ENCODE results near the gene LRRC8C.

The LRRC8C gene

DNA sequence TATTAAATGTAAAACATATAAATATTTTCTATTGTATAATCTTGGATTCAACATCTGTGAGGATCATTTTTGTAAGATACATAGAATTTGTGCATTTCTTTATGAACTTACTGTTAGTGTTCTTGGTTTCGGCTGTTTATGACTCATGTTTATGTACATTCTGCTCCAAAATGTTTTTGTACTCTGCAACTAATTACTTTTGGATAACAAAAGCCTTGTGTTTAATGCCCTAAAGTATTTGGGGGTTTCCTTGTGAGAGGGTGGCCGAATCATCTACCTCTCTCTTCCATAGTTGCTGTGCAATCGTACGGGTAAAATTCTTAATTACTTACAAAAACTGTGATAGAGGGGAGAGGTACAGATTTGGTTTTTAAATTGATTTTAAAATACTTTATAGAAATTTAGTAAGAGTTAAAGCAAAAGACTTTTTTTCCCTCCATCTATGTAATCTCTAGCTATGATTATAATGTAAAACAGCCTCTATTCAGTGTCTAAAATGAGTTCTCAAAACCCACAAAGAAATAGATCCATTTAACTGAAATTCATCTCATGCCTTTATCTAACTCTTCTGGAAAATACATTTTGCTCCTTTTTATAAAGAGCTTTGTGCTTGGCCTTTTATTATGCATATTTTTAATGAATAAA is 38.7 kb upstream of the LRRC8C start:
- H3K4me2 ChIP-seq: no peak overlapping the region
- no peak overlapping the region for H3K27ac ChIP-seq
- no peak for TF ChIP-seq Cebpa-rat (IDR thresholded peaks at IDR 0.05)
- H3K9ac ChIP-seq: no peak overlapping the region
- H3K27me3 ChIP-seq: no peaks in the 10 kb centered on the region
- peaks cover 0 to 27% (median 7%) of the 10 kb centered on the region in 11 experiments; a peak in 6 of 22 replicates for H4K20me1 ChIP-seq
- peaks cover 3 to 35% (median 8%) of the 10 kb centered on the region in 10 experiments; a peak in 16 of 20 replicates for H3K4me1 ChIP-seq
- H3K4me3 ChIP-seq: no peak overlapping the region
- no peaks in the 10 kb centered on the region for H3K9me3 ChIP-seq (replicated peaks in 1 of 11)
- peaks cover 0 to 70% (median 41%) of the 10 kb centered on the region in 11 experiments; a peak in 16 of 22 replicates for H3K36me3 ChIP-seq

DNA sequence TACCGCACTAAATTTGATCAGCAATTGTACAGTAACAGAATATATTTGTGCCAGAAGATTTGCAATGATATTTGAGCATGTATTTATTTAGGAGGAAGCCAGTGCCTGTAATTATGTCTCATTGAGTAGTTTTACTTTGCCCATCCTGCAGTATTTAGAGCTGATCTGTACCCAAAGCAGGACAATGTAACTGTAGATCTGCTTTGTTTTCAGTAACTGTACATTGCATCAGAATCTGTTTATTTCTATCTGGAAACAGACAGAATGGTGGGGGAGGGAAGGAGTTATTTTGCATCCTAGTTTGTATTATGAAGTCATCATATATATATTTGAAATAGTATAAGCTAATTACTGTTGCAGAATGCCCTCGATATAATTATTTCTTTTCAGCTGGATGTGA is 36.2 kb upstream of the LRRC8C start:
- H4K20me1 ChIP-seq: peaks cover 0 to 5% (median 0%) of the 10 kb centered on the region in 11 experiments; a peak in 1 of 22 replicates

DNA sequence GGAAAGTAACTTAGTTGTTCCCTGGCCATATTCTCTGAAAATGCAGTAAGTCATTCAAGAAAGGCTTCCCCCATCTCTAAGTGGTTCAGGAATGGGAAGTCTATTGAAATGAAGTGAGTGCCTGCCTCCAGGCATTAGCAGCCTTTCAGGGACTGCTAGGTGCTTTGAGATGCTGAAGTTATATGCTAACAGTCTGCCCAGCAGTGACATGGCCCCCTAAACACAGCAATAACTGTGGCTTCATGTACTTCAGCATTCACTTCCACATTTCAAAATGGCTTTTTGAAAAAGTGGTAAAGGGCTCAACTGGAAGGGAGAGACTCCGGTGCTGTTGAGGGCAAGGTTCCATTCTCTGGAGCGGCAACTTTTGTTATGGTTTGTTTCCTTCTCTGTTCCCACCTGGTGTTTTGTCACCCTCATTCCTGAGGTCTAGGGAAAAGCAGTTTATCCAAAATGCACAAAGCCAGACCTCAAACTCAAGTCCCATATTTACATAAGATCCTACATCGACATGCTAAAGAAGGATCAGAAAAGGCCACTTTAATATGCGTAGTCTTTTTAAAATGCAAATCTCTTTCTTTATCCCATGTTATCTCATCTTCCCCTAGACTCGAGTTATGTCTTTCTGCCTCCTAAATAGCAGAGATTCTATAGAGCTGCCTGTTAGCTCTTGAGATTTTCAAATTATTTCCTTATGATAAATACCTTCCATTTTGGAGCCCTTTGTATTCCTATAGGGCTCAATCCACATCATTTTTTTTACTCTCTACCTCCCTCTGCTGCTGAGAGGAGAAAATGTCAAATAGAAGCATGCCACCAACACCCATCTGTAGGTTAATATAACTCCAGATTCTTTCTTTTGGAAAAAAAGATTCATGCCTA is 34.2 kb upstream of the LRRC8C start:
- peaks cover 0 to 5% (median 0%) of the 10 kb centered on the region in 10 experiments; a peak in 5 of 20 replicates for H3K4me1 ChIP-seq
- no peak for TF ChIP-seq Cebpa-rat (IDR thresholded peaks at IDR 0.05)
- no peak overlapping the region for H3K4me3 ChIP-seq
- peaks cover 0 to 41% (median 8%) of the 10 kb centered on the region in 11 experiments; a peak in 10 of 22 replicates for H3K36me3 ChIP-seq
- H3K9me3 ChIP-seq (replicated peaks in 1 of 11): no peaks in the 10 kb centered on the region
- H4K20me1 ChIP-seq: no peaks in the 10 kb centered on the region
- H3K27ac ChIP-seq: no peak overlapping the region
- H3K27me3 ChIP-seq: no peaks in the 10 kb centered on the region
- H3K4me2 ChIP-seq: no peak overlapping the region
- H3K9ac ChIP-seq: no peak overlapping the region

More for the DNA sequence above, 36.2 kb upstream of the LRRC8C start:
- Histone ChIP-seq H3K4me3 (no peak overlapping the region), H3K4me1 (peaks cover 0 to 16% (median 3%) of the 10 kb centered on the region in 10 experiments; a peak in 9 of 20 replicates), H3K27ac (no peak overlapping the region), H3K9ac (no peak overlapping the region), H3K27me3 (no peaks in the 10 kb centered on the region), H3K9me3 (replicated peaks in 1 of 11) (no peaks in the 10 kb centered on the region), H3K4me2 (no peak overlapping the region), H3K36me3 (peaks cover 0 to 55% (median 24%) of the 10 kb centered on the region in 11 experiments; a peak in 15 of 22 replicates)
- TF ChIP-seq Cebpa-rat (IDR thresholded peaks at IDR 0.05): no peak

DNA sequence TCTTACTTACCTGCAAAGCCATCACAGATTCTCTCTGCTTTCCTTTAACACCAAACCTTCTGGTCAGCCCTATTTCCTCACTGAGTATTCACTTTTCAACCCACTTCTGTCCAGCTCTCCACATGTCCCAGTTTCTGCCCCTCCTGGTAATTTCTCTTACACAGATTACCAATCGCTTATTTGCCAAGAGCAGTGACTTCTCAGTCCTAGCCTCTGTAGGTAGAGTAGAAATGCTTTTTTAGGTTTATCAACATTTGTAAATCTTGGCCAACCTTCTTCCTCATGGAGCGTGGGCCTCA is 33.6 kb upstream of the LRRC8C start:
- H3K9ac ChIP-seq: no peak overlapping the region
- H3K27me3 ChIP-seq: no peaks in the 10 kb centered on the region
- H4K20me1 ChIP-seq: no peaks in the 10 kb centered on the region
- H3K4me1 ChIP-seq: no peaks in the 10 kb centered on the region
- H3K9me3 ChIP-seq (replicated peaks in 1 of 11): no peaks in the 10 kb centered on the region
- H3K4me2 ChIP-seq: no peak overlapping the region
- TF ChIP-seq Cebpa-rat (IDR thresholded peaks at IDR 0.05): no peak
- no peak overlapping the region for H3K4me3 ChIP-seq
- H3K27ac ChIP-seq: no peak overlapping the region
- H3K36me3 ChIP-seq: peaks cover 0 to 36% (median 6%) of the 10 kb centered on the region in 11 experiments; a peak in 10 of 22 replicates

DNA sequence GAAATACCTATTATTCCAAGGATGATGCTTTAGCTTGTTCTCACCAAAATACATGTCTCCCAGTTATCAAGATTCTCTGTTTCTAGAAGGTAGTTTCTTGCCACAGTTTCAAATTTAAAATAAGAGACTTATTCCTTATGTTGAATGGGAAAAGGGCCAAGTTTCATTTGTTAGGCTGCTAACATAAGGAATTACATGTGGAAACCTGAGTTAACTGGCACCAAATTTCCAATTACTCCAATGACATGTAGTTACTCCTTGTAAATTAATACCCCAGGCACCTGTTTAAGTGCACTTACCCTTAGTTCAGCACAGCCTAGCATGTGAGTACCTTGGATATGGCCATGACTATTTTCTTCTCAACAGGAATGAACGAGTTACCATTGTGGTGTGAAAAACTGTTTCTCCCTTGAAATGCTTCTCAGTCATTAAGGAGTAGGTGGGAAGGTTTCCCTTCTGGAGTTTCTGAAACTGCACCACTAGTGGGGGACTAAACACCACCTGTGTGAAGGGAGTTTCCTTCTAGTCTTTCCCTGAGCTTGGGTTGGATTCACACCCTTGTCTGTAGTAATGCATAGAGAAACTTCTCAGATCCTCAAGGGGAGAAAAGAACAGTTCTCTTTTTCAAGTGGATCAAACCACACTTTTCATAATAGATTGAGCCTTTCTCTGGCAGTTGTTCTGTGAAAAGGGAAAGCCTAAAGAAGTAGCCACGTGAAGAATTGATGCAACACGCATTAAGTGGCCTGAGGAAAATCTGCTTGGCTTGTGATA is 32.3 kb upstream of the LRRC8C start:
- peaks cover 0 to 9% (median 5%) of the 10 kb centered on the region in 10 experiments; a peak in 15 of 20 replicates for H3K4me1 ChIP-seq
- H3K9ac ChIP-seq: no peak overlapping the region
- H3K4me2 ChIP-seq: no peak overlapping the region
- H3K4me3 ChIP-seq: no peak overlapping the region
- H3K9me3 ChIP-seq (replicated peaks in 1 of 11): no peaks in the 10 kb centered on the region
- H3K27me3 ChIP-seq: no peaks in the 10 kb centered on the region
- peaks cover 0 to 22% (median 5%) of the 10 kb centered on the region in 11 experiments; a peak in 5 of 22 replicates for H3K36me3 ChIP-seq
- H3K27ac ChIP-seq: no peak overlapping the region
- H4K20me1 ChIP-seq: no peaks in the 10 kb centered on the region
- no peak for TF ChIP-seq Cebpa-rat (IDR thresholded peaks at IDR 0.05)

DNA sequence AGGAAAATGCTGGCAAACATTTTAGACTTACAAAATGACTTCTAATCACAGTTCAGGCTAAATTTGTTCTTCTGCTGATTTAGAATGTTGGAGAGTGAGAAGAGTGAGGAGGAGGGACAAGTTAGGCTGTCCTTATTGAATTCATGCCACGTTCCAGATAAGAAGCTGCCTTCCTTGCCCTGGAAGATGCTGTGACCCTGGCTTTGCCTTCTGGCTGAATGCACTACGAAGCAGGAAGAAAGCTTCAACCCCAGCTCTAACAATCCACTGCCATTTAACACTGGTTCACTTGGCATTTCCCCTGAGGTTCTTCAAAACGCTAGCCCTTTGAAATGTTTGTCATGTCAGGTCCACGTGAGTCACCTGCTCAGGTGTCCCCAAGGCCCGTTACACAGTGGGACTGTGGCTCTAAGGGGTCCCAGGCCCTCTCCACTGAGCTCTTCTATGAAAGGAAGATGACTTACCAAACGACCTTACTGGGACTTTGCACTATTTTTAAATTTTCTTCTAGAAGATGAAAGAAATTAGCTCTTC is 30.0 kb upstream of the LRRC8C start:
- Histone ChIP-seq H3K9me3 (replicated peaks in 1 of 11) (no peaks in the 10 kb centered on the region), H3K36me3 (peaks cover 0 to 12% (median 3%) of the 10 kb centered on the region in 11 experiments; a peak in 2 of 22 replicates), H3K27me3 (no peaks in the 10 kb centered on the region), H4K20me1 (no peaks in the 10 kb centered on the region), H3K4me1 (peaks cover 7 to 26% (median 19%) of the 10 kb centered on the region in 10 experiments; a peak in 19 of 20 replicates), H3K4me3 (no peak overlapping the region), H3K4me2 (no peak overlapping the region), H3K27ac (no peak overlapping the region), H3K9ac (no peak overlapping the region)
- TF ChIP-seq Cebpa-rat (IDR thresholded peaks at IDR 0.05): no peak

DNA sequence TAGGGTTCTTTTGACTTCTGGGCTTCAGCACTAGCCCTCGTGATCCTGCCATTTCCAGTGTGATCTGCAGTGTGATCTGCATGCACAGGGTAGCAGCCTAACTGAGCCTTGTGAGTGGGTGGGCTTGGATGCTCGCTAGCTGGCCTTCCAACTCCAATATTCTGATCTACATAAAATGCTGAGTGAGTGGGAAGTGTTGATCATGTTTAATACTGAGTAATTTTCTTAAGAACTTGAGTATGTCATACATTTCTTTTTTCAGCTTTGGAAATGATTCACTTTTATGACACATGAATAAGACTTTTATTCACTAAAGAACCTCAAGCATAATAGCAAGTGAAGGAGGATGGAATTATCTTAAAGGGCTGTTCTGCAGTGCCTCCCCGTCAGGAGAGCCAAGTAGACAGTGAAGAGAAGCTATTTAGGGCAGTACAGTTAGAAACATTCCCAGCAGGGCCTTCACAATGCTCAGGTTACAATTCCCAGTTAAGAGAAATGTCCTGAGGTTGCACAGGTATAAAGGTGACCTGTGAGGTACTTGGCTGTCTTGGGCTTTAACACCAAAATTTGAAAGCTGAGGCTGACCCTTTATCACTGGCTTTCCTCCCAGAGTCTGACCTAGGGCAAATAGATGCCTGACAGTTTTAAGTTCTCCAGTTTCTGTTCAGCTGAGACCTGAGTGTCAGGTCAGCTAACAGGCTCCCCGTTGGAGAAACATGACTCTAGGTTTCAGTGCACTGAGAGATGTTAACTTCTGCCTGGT is 29.1 kb upstream of the LRRC8C start:
- H4K20me1 ChIP-seq: no peaks in the 10 kb centered on the region
- H3K9ac ChIP-seq: no peak overlapping the region
- TF ChIP-seq Cebpa-rat (IDR thresholded peaks at IDR 0.05): no peak
- H3K36me3 ChIP-seq: peaks cover 0 to 18% (median 5%) of the 10 kb centered on the region in 11 experiments; a peak in 14 of 22 replicates
- no peak overlapping the region for H3K4me3 ChIP-seq
- no peak overlapping the region for H3K4me2 ChIP-seq
- 0 out of 22 replicates have a peak, but pooled peaks cover 0 to 2% (median 0%) of the 10 kb centered on the region in 11 experiments for H3K9me3 ChIP-seq (replicated peaks in 1 of 11)
- peaks cover 16 to 34% (median 28%) of the 10 kb centered on the region in 10 experiments; a peak in 19 of 20 replicates for H3K4me1 ChIP-seq
- H3K27ac ChIP-seq: no peak overlapping the region
- no peaks in the 10 kb centered on the region for H3K27me3 ChIP-seq

DNA sequence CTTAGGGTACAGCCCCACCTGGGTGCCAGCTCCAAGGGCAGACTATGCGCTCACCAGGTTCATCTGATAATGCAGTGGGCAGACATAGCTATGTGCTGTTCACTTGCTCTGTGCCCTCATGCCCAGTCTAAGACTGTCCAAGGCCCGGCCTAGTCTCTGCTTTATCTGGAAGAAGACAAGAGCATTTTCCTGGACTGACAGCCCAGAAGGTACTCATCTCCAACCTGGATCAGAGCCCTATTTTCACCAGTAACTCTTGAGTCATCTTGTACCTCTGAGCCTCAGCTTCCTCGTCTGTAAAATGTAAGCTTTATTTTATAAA is 28.5 kb upstream of the LRRC8C start:
- H4K20me1 ChIP-seq: no peaks in the 10 kb centered on the region
- no peak overlapping the region for H3K4me2 ChIP-seq
- TF ChIP-seq Cebpa-rat (IDR thresholded peaks at IDR 0.05): no peak
- H3K27me3 ChIP-seq: no peaks in the 10 kb centered on the region
- H3K9me3 ChIP-seq (replicated peaks in 1 of 11): peaks cover 0 to 7% (median 0%) of the 10 kb centered on the region in 11 experiments; a peak in 4 of 22 replicates
- H3K27ac ChIP-seq: no peak overlapping the region
- peaks cover 0 to 24% (median 11%) of the 10 kb centered on the region in 11 experiments; a peak in 17 of 22 replicates for H3K36me3 ChIP-seq
- no peak overlapping the region for H3K4me3 ChIP-seq
- peaks cover 17 to 37% (median 29%) of the 10 kb centered on the region in 10 experiments; a peak in 19 of 20 replicates for H3K4me1 ChIP-seq
- no peak overlapping the region for H3K9ac ChIP-seq

Data from BLaER1 treated with 17β-estradiol and CSF1 and Interleukin-3, amounts not matched to agents 10 nM and 100 nM (cell line).